ENCODE data around the gene BCDIN3D.

The BCDIN3D gene

DNA sequence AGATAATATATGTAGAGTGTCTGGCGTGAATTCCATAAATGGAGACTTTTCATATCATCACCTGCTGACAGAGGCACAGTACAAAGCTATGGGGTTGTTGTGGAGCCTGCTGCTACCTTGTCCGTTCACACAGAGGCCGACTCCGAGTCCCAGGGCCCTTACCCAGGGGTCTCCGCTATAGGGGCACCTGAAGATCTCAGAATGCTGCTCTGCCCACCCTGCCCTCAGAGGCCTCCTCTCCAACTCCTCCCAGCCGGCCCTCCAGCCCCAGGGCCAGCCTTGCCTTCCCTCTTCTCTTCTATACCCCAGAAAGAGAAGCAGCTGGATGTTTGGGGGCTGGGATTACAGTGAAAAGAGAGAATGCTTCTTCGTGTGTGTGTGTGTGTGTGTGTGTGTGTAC is 36.0 kb downstream of the BCDIN3D start:
- no peak overlapping the region for H3K4me3 ChIP-seq (ENCODE audit: low read depth, low read length)
- DNase-seq (ENCODE audit: low read depth, low spot score) = no peak
- ChIA-PET CTCF (no interaction called here), POLR2A (no interaction called here)
- TF ChIP-seq, protein P1, sequence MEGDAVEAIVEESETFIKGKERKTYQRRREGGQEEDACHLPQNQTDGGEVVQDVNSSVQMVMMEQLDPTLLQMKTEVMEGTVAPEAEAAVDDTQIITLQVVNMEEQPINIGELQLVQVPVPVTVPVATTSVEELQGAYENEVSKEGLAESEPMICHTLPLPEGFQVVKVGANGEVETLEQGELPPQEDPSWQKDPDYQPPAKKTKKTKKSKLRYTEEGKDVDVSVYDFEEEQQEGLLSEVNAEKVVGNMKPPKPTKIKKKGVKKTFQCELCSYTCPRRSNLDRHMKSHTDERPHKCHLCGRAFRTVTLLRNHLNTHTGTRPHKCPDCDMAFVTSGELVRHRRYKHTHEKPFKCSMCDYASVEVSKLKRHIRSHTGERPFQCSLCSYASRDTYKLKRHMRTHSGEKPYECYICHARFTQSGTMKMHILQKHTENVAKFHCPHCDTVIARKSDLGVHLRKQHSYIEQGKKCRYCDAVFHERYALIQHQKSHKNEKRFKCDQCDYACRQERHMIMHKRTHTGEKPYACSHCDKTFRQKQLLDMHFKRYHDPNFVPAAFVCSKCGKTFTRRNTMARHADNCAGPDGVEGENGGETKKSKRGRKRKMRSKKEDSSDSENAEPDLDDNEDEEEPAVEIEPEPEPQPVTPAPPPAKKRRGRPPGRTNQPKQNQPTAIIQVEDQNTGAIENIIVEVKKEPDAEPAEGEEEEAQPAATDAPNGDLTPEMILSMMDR (IDR thresholded peaks at IDR 0.05; ENCODE audit: insufficient read depth, low read length, missing control alignments) = no peak

DNA sequence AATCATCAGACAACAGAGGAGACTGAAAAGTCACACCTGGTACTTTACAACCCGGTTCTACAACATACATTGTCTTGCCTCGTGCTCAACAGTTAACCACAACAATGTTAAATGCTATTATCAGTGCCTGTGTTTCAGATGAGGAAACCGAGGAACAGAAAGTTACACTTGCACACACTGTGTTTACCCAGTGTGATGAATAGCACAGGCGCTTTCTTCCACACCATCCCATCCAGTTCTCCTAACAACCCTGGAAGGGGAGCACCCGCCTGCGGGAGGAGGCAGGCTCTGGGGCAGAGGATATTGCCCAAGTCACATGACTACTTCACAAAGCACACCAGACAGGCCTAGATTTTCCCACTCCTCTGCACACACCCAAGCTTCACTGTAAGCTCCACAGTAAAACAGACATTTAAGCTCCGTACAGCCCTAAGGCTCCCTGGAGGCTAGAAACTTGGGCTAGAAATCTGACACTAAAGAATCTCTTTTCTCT is 36.5 kb downstream of the BCDIN3D start:
- CTCF ChIA-PET = no interaction called here
- TF ChIP-seq, protein P1 (IDR thresholded peaks at IDR 0.05; ENCODE audit: insufficient read depth, low read length, missing control alignments) = no peak
- no peak for DNase-seq (ENCODE audit: low read depth, low spot score)
- no peak overlapping the region for H3K4me3 ChIP-seq (ENCODE audit: low read depth, low read length)
- POLR2A ChIA-PET = no interaction called here

DNA sequence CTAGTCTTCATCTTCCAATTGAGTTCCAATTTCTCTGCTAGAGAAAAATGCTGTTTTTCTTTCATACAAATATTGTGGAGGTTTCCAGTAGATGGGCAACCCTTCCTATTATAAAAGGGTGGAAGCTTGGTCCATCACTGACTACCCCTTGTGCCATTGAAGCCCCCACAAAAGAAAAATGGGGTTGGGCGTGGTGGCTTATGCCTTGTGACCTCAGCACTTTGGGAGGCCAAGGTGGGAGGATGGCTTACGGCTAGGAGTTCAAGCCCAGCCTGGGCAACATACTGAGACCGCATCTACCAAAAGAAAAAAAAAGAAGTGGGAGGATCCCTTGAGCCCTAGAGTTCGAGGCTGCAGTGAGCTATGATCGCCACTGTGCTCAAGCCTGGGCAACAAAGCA is 37.5 kb downstream of the BCDIN3D start:
- no peak overlapping the region for H3K4me3 ChIP-seq (ENCODE audit: low read depth, low read length)
- ChIA-PET CTCF (interaction anchor here (0.6 to 1.4 kb wide), 2 partner anchors 12 to 27 kb away, joined by 3 read pairs; no protein-coding TSS in a partner anchor), POLR2A (no interaction called here)
- DNase-seq (ENCODE audit: low read depth, low spot score) = no peak
- TF ChIP-seq, protein P1 (IDR thresholded peaks at IDR 0.05; ENCODE audit: insufficient read depth, low read length, missing control alignments) = no peak

DNA sequence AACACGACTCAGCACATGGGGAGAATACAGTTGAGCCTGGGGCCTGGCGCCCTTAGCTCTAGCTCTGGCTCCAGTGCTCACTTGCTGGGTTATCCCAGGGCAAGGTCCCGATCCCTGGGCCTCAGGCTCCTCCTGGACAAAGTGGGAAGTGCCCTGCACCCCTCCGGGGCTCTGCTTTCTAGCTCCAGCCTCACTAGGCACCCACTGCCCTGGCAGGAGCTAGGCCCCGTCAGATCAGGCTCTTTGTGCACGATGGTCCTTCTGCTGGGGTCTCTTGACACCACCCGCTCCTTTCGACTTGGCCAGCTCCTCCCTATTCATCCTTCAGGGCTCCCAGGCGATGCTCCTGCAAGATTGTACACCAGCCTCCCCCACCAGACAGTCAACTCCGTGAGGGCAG is 38.1 kb downstream of the BCDIN3D start:
- CTCF ChIA-PET = interaction anchor here (1.3 to 1.4 kb wide), 2 partner anchors 27 to 38 kb away, joined by 3 read pairs; partner anchors contain the start of gene BCDIN3D
- no peak overlapping the region for H3K4me3 ChIP-seq (ENCODE audit: low read depth, low read length)
- POLR2A ChIA-PET = interaction anchor here (1.6 to 1.7 kb wide), 2 partner anchors 20 to 23 kb away, joined by 5 to 6 read pairs; partner anchors contain the start of gene NCKAP5L
- TF ChIP-seq, protein P1 (IDR thresholded peaks at IDR 0.05; ENCODE audit: insufficient read depth, low read length, missing control alignments) = no peak
- DNase-seq (ENCODE audit: low read depth, low spot score) = no peak

DNA sequence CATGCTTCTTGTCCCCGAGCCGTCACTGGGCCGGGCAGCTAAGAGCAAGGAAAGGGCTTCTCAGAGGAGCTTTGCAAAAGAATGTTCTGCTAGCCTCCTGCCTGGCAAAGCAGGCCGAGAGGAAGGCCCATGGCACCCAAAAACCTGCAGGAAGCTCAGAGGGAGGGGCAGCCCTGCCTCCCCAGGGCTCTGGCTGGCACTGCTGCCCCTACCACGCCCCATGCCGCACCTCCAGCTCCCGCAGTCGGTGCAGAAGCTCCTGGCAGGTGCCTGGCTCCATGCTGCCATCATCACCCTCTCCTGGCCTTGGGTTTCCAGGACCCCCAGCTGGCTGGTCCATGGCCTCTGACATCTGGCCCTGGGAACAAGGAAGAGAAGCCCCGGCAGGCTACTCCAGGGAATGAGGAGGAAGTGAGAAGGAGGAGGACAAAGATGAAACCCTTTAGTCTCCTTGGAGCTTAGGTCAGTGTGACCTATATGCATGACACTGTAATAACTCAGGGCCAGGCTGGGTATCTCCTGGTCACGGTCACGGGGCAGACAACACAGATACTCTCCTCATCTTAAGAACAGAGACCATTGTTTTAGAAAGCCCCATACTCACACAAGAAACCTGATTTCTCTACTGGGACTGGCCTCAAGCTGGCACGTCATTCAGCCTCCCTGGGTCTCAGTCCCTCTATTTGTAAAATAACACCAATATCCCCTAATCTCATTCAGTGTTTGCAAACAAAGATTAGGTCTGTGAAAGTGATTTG is 39.0 kb downstream of the BCDIN3D start:
- no peak overlapping the region for H3K4me3 ChIP-seq (ENCODE audit: low read depth, low read length)
- no peak for DNase-seq (ENCODE audit: low read depth, low spot score)
- POLR2A ChIA-PET = interaction anchor here (1.6 to 1.7 kb wide), 2 partner anchors 21 to 24 kb away, joined by 5 to 6 read pairs; partner anchors contain the start of gene NCKAP5L
- TF ChIP-seq, protein P1 (IDR thresholded peaks at IDR 0.05; ENCODE audit: insufficient read depth, low read length, missing control alignments) = no peak
- CTCF ChIA-PET = interaction anchor here (0.6 to 1.3 kb wide), 4 partner anchors 35 to 64 kb away, joined by 3 read pairs; partner anchors contain the start of genes BCDIN3D and TMBIM6

Measured in AG04449 (cell line).